ENCODE results near the gene NPR1.

The NPR1 gene

GRCh38 chr1:153679337-153680119 lies 1.0 kb downstream of the NPR1 start:
- H3K27ac Mint-ChIP-seq, result peak overlapping the region; percentile 68
- peaks cover 52% of the 10 kb centered on the region for H3K27me3 Mint-ChIP-seq
- intact Hi-C loops (cut with micrococcal nuclease), result no loop called here

GRCh38 chr1:153680120-153680403 lies 1.6 kb downstream of the NPR1 start:
- peak overlapping the region; percentile 68 for H3K27ac Mint-ChIP-seq
- intact Hi-C loops (cut with micrococcal nuclease), result no loop called here
- peaks cover 56% of the 10 kb centered on the region for H3K27me3 Mint-ChIP-seq
- H3K4me3 Mint-ChIP-seq, result peak overlapping the region; percentile 89
- H3K36me3 Mint-ChIP-seq (ENCODE audit: low read depth), result peaks cover 18% of the 10 kb centered on the region
- H3K9me3 Mint-ChIP-seq, result no peaks in the 10 kb centered on the region
- H3K4me1 Mint-ChIP-seq (ENCODE audit: low read depth), result peaks cover 42% of the 10 kb centered on the region

More at GRCh38 chr1:153679337-153680119, 1.0 kb downstream of the NPR1 start:
- Mint-ChIP-seq H3K4me1 (ENCODE audit: low read depth) (peaks cover 42% of the 10 kb centered on the region), H3K9me3 (no peaks in the 10 kb centered on the region), H3K36me3 (ENCODE audit: low read depth) (peaks cover 14% of the 10 kb centered on the region), H3K4me3 (peak overlapping the region; percentile 89)

- intact Hi-C loops (cut with micrococcal nuclease), result no loop called here
- H3K27ac Mint-ChIP-seq, result no peak overlapping the region
- no peaks in the 10 kb centered on the region for H3K9me3 Mint-ChIP-seq
- H3K27me3 Mint-ChIP-seq, result peaks cover 60% of the 10 kb centered on the region
- no peak overlapping the region for H3K4me3 Mint-ChIP-seq
- H3K4me1 Mint-ChIP-seq (ENCODE audit: low read depth), result peaks cover 43% of the 10 kb centered on the region
- H3K36me3 Mint-ChIP-seq (ENCODE audit: low read depth), result peaks cover 33% of the 10 kb centered on the region
Observed at GRCh38 chr1:153682730-153683129, 4.2 kb downstream of the NPR1 start.

GRCh38 chr1:153683854-153684253 lies 5.4 kb downstream of the NPR1 start:
- Mint-ChIP-seq H3K27me3 (peaks cover 48% of the 10 kb centered on the region), H3K4me1 (ENCODE audit: low read depth) (peaks cover 43% of the 10 kb centered on the region), H3K4me3 (no peak overlapping the region), H3K27ac (no peak overlapping the region), H3K36me3 (ENCODE audit: low read depth) (peaks cover 45% of the 10 kb centered on the region), H3K9me3 (no peaks in the 10 kb centered on the region)
- intact Hi-C loops (cut with micrococcal nuclease), result no loop called here

GRCh38 chr1:153684892-153685291 lies 6.4 kb downstream of the NPR1 start:
- intact Hi-C loops (cut with micrococcal nuclease), result no loop called here
- H3K36me3 Mint-ChIP-seq (ENCODE audit: low read depth), result peaks cover 55% of the 10 kb centered on the region
- peaks cover 39% of the 10 kb centered on the region for H3K27me3 Mint-ChIP-seq
- no peak overlapping the region for H3K27ac Mint-ChIP-seq
- H3K4me3 Mint-ChIP-seq, result no peak overlapping the region
- peaks cover 34% of the 10 kb centered on the region for H3K4me1 Mint-ChIP-seq (ENCODE audit: low read depth)
- no peaks in the 10 kb centered on the region for H3K9me3 Mint-ChIP-seq

- no peaks in the 10 kb centered on the region for H3K9me3 Mint-ChIP-seq
- H3K4me1 Mint-ChIP-seq (ENCODE audit: low read depth), result peaks cover 27% of the 10 kb centered on the region
- no peak overlapping the region for H3K27ac Mint-ChIP-seq
- peaks cover 31% of the 10 kb centered on the region for H3K27me3 Mint-ChIP-seq
- intact Hi-C loops (cut with micrococcal nuclease), result no loop called here
- H3K36me3 Mint-ChIP-seq (ENCODE audit: low read depth), result peaks cover 59% of the 10 kb centered on the region
- no peak overlapping the region for H3K4me3 Mint-ChIP-seq
Observed at GRCh38 chr1:153685544-153686340, 7.3 kb downstream of the NPR1 start.

GRCh38 chr1:153687346-153688125 lies 9.0 kb downstream of the NPR1 start:
- peaks cover 16% of the 10 kb centered on the region for H3K27me3 Mint-ChIP-seq
- intact Hi-C loops (cut with micrococcal nuclease), result no loop called here
- peaks cover 51% of the 10 kb centered on the region for H3K36me3 Mint-ChIP-seq (ENCODE audit: low read depth)

GRCh38 chr1:153688276-153688675 lies 9.8 kb downstream of the NPR1 start:
- Mint-ChIP-seq H3K27me3 (peaks cover 16% of the 10 kb centered on the region), H3K4me1 (ENCODE audit: low read depth) (peaks cover 32% of the 10 kb centered on the region), H3K36me3 (ENCODE audit: low read depth) (peaks cover 51% of the 10 kb centered on the region), H3K4me3 (no peak overlapping the region), H3K9me3 (no peaks in the 10 kb centered on the region), H3K27ac (peak overlapping the region; percentile 55)
- intact Hi-C loops (cut with micrococcal nuclease), result no loop called here

More at GRCh38 chr1:153687346-153688125, 9.0 kb downstream of the NPR1 start:
- H3K4me3 Mint-ChIP-seq, result no peak overlapping the region
- peak overlapping the region; percentile 55 for H3K27ac Mint-ChIP-seq
- H3K9me3 Mint-ChIP-seq, result no peaks in the 10 kb centered on the region
- H3K4me1 Mint-ChIP-seq (ENCODE audit: low read depth), result peaks cover 32% of the 10 kb centered on the region

- Mint-ChIP-seq H3K4me1 (ENCODE audit: low read depth) (peaks cover 27% of the 10 kb centered on the region), H3K27ac (peak overlapping the region; percentile 55), H3K27me3 (peaks cover 13% of the 10 kb centered on the region), H3K36me3 (ENCODE audit: low read depth) (peaks cover 46% of the 10 kb centered on the region), H3K9me3 (no peaks in the 10 kb centered on the region), H3K4me3 (no peak overlapping the region)
- intact Hi-C loops (cut with micrococcal nuclease), result no loop called here
Observed at GRCh38 chr1:153688736-153689328, 10.3 kb downstream of the NPR1 start.

GRCh38 chr1:153693466-153693865 lies 15.0 kb downstream of the NPR1 start:
- peaks cover 18% of the 10 kb centered on the region for H3K36me3 Mint-ChIP-seq (ENCODE audit: low read depth)
- H3K27me3 Mint-ChIP-seq, result peaks cover 1% of the 10 kb centered on the region
- no peak overlapping the region for H3K4me3 Mint-ChIP-seq
- no peak overlapping the region for H3K27ac Mint-ChIP-seq
- H3K4me1 Mint-ChIP-seq (ENCODE audit: low read depth), result peaks cover 23% of the 10 kb centered on the region
- intact Hi-C loops (cut with micrococcal nuclease), result no loop called here
- H3K9me3 Mint-ChIP-seq, result no peaks in the 10 kb centered on the region

GRCh38 chr1:153696741-153697140 lies 18.3 kb downstream of the NPR1 start:
- Mint-ChIP-seq H3K9me3 (no peaks in the 10 kb centered on the region), H3K4me1 (ENCODE audit: low read depth) (peaks cover 16% of the 10 kb centered on the region), H3K36me3 (ENCODE audit: low read depth) (no peaks in the 10 kb centered on the region), H3K4me3 (no peak overlapping the region), H3K27me3 (no peaks in the 10 kb centered on the region), H3K27ac (peak overlapping the region; percentile 91)
- intact Hi-C loops (cut with micrococcal nuclease), result no loop called here

- H3K9me3 Mint-ChIP-seq, result no peaks in the 10 kb centered on the region
- H3K4me1 Mint-ChIP-seq (ENCODE audit: low read depth), result peaks cover 14% of the 10 kb centered on the region
- H3K36me3 Mint-ChIP-seq (ENCODE audit: low read depth), result no peaks in the 10 kb centered on the region
- intact Hi-C loops (cut with micrococcal nuclease), result no loop called here
- H3K27ac Mint-ChIP-seq, result peak overlapping the region; percentile 91
- peak overlapping the region; percentile 44 for H3K4me3 Mint-ChIP-seq
- H3K27me3 Mint-ChIP-seq, result no peaks in the 10 kb centered on the region
Observed at GRCh38 chr1:153697191-153698019, 18.9 kb downstream of the NPR1 start.
